Ascending aorta (tissue), 2 donors: ENCODE measurements around the gene MBTPS2. TPM values are rescaled to one million over a fixed set of nuclear protein-coding genes. Genes with fewer than 3 reads are reported as not detected.
"Not testable (repeated sequence)": the region's sequence is repeated elsewhere in the genome, so short reads cannot be mapped to it uniquely, and the experiment has no call there.

Source experiments
- DNase-seq, 2 donors: peaks; one replicate each; pipeline ENCODE4 v3.0.0-alpha.2; 2019; ENCODE audit warnings: low spot score in 2 of 2
- H3K27ac ChIP-seq, 2 donors: fragments of 200-600 bp; sonication (generic); one replicate each; pipeline ENCODE4 v1.5.1; 2016 to 2017; ENCODE audit warnings: mild to moderate bottlenecking in 1 of 2
- H3K27me3 ChIP-seq: fragments of 200-600 bp; sonication (generic); one replicate; pipeline ENCODE4 v1.5.1; 2017
- H3K36me3 ChIP-seq, 2 donors: fragments of 200-600 bp; sonication (generic); one replicate each; pipeline ENCODE4 v1.5.1; 2016
- H3K4me1 ChIP-seq, 2 donors: fragments of 200-600 bp; sonication (generic); one replicate each; pipeline ENCODE4 v1.5.1; 2016 to 2017; ENCODE audit warnings: mild to moderate bottlenecking in 1 of 2
- H3K4me3 ChIP-seq, 2 donors: fragments of 200-600 bp; sonication (generic); one replicate each; pipeline ENCODE4 v1.5.1; 2016 to 2017; ENCODE audit warnings: mild to moderate bottlenecking in 1 of 2
- H3K9me3 ChIP-seq, 2 donors: fragments of 200-600 bp; sonication (generic); one replicate each; pipeline ENCODE4 v1.5.1; 2016
- intact Hi-C: fragments of 100-400 bp; cut with DNase I; formaldehyde crosslinking; loops from one replicate; pipeline ENCODE4 v1.15.1; 2023
- total RNA-seq: library from RNA; depleted of rRNA; stranded (reverse); fragments of >200 nt; gene quantifications from one replicate; pipeline ENCODE4 v1.1.0, GENCODE V29; 2016
- TF ChIP-seq, protein P1 (sequence below), 3 experiments: fragments of 200-600 bp in 2 of 3; fragments of 450-650 bp in 1 of 3; sonication (generic) in 2 of 3; IDR thresholded peaks; one replicate each; pipeline ENCODE4 v1.5.1; 2016 to 2019; ENCODE audit warnings: antibody characterized with exemption in 3 of 3, mild to moderate bottlenecking in 1 of 3, moderate library complexity in 1 of 3

MBTPS2 gene
- total RNA-seq, 1 donor from 2014 or later, result 6.2 TPM

DNA sequence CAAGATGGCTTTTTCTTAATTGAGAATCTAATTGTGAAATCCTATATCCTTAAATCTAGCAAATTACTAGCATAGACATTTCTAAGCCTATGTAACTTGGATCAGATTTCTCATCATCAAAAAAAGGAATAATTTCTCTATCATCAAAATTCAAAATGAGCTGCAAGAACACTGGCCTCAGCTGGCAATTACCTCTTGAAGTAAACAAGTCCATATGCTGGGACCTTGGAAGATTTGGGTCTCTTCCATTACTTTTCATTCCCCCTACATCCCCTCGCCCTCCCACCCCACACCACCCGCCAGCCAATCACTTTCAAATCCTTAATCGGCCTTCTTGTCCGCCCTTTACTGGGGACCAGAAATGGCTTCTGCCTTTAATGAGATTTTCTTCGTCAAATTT lies 23.3 kb upstream of the MBTPS2 start:
- no peaks in the 10 kb centered on the region for H3K4me1 ChIP-seq
- no peaks in the 10 kb centered on the region for H3K27me3 ChIP-seq
- H3K36me3 ChIP-seq, result no peaks in the 10 kb centered on the region
- DNase-seq, result no peak
- no peak overlapping the region for H3K27ac ChIP-seq
- TF ChIP-seq, protein P1, sequence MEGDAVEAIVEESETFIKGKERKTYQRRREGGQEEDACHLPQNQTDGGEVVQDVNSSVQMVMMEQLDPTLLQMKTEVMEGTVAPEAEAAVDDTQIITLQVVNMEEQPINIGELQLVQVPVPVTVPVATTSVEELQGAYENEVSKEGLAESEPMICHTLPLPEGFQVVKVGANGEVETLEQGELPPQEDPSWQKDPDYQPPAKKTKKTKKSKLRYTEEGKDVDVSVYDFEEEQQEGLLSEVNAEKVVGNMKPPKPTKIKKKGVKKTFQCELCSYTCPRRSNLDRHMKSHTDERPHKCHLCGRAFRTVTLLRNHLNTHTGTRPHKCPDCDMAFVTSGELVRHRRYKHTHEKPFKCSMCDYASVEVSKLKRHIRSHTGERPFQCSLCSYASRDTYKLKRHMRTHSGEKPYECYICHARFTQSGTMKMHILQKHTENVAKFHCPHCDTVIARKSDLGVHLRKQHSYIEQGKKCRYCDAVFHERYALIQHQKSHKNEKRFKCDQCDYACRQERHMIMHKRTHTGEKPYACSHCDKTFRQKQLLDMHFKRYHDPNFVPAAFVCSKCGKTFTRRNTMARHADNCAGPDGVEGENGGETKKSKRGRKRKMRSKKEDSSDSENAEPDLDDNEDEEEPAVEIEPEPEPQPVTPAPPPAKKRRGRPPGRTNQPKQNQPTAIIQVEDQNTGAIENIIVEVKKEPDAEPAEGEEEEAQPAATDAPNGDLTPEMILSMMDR (IDR thresholded peaks at IDR 0.05), result no peak
- no peak overlapping the region for H3K4me3 ChIP-seq
- H3K9me3 ChIP-seq, result no peaks in the 10 kb centered on the region
- intact Hi-C loops, result no loop called here

DNA sequence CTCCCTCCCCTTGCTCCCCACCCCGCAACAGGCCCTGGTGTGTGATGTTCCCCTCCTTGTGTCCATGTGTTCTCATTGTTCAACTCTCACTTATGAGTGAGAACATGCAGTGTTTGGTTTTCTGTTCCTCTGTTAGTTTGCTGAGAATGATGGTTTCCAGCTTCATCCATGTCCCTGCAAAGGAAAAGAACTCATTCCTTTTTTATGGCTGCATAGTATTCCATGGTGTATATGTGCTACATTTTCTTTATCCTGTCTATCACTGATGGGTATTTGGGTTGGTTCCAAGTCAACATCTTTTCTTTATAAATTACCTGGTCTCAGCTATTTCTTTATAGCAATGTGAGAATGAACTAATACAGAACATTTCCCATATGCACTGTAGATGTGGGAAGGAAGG lies 19.2 kb upstream of the MBTPS2 start:
- intact Hi-C loops, result not testable (repeated sequence)

GRCh38 chrX:21821875-21822274 lies 17.5 kb upstream of the MBTPS2 start:
- no peaks in the 10 kb centered on the region for H3K27me3 ChIP-seq
- no peak for DNase-seq
- TF ChIP-seq, protein P1 (IDR thresholded peaks at IDR 0.05), result no peak
- intact Hi-C loops, result no loop called here
- H3K27ac ChIP-seq, result no peak overlapping the region
- no peaks in the 10 kb centered on the region for H3K4me1 ChIP-seq
- no peak overlapping the region for H3K4me3 ChIP-seq
- H3K36me3 ChIP-seq, result no peaks in the 10 kb centered on the region
- H3K9me3 ChIP-seq, result no peaks in the 10 kb centered on the region

More for the DNA sequence above, 19.2 kb upstream of the MBTPS2 start:
- not testable (repeated sequence) for H3K4me3 ChIP-seq, H3K9me3 ChIP-seq, H3K27me3 ChIP-seq, H3K4me1 ChIP-seq, H3K27ac ChIP-seq, DNase-seq, H3K36me3 ChIP-seq

DNA sequence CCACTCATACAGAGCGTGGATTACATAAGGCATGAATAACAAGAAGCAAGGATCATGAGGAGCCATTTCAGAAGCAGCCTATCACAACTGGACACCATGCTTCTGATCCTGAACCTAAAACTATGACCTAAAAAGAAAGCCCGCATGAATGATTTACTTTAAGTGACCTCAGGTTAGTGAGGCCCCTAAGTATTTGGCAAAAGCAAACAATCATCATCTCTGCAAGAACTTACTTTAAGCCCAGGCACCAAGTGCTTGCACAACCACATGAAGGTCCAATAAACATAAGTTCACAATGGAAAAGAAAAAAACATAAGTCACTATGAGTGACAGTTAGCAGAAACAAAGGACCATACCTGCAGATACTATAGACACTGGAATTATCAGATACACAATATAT lies 7.9 kb upstream of the MBTPS2 start:
- TF ChIP-seq, protein P1 (IDR thresholded peaks at IDR 0.05), result no peak
- Histone ChIP-seq H3K4me3 (no peak overlapping the region), H3K9me3 (no peaks in the 10 kb centered on the region), H3K27me3 (no peaks in the 10 kb centered on the region), H3K36me3 (no peaks in the 10 kb centered on the region), H3K27ac (no peak overlapping the region), H3K4me1 (no peaks in the 10 kb centered on the region)
- intact Hi-C loops, result no loop called here
- no peak for DNase-seq

GRCh38 chrX:21837056-21837455 lies 2.4 kb upstream of the MBTPS2 start:
- no peak for DNase-seq
- H3K27me3 ChIP-seq, result no peaks in the 10 kb centered on the region
- intact Hi-C loops, result loop anchor here (5.0 kb wide), 1 partner anchor 300 kb away; no protein-coding TSS in a partner anchor
- H3K4me1 ChIP-seq, result no peaks in the 10 kb centered on the region
- H3K36me3 ChIP-seq, result no peaks in the 10 kb centered on the region
- no peaks in the 10 kb centered on the region for H3K9me3 ChIP-seq
- no peak overlapping the region for H3K27ac ChIP-seq
- TF ChIP-seq, protein P1 (IDR thresholded peaks at IDR 0.05), result no peak
- H3K4me3 ChIP-seq, result no peak overlapping the region

GRCh38 chrX:21838937-21839333 lies 482 bp upstream of the MBTPS2 start:
- H3K27me3 ChIP-seq, result no peaks in the 10 kb centered on the region
- TF ChIP-seq, protein P1 (IDR thresholded peaks at IDR 0.05), result no peak
- no peaks in the 10 kb centered on the region for H3K4me1 ChIP-seq
- no peak for DNase-seq
- H3K9me3 ChIP-seq, result no peaks in the 10 kb centered on the region
- no peaks in the 10 kb centered on the region for H3K36me3 ChIP-seq
- H3K4me3 ChIP-seq, result peak overlapping the region; percentile 63 to 79
- peak overlapping the region; percentile 76 to 82 for H3K27ac ChIP-seq
- intact Hi-C loops, result loop anchor here (1.0 to 5.0 kb wide), 2 partner anchors 136 to 298 kb away; no protein-coding TSS in a partner anchor
